GM19043 (cell line): ENCODE data around the gene IL11RA.
"Not testable (repeated sequence)": the region's sequence is repeated elsewhere in the genome, so short reads cannot be mapped to it uniquely, and the experiment has no call there.

Experiments used
- ATAC-seq: cut with Tn5 transposase; IDR thresholded peaks from one replicate; pipeline ENCODE4 v1.9.1; 2021; ENCODE audit warnings: low read depth; ENCODE audit not compliant: unreplicated experiment

IL11RA gene

DNA sequence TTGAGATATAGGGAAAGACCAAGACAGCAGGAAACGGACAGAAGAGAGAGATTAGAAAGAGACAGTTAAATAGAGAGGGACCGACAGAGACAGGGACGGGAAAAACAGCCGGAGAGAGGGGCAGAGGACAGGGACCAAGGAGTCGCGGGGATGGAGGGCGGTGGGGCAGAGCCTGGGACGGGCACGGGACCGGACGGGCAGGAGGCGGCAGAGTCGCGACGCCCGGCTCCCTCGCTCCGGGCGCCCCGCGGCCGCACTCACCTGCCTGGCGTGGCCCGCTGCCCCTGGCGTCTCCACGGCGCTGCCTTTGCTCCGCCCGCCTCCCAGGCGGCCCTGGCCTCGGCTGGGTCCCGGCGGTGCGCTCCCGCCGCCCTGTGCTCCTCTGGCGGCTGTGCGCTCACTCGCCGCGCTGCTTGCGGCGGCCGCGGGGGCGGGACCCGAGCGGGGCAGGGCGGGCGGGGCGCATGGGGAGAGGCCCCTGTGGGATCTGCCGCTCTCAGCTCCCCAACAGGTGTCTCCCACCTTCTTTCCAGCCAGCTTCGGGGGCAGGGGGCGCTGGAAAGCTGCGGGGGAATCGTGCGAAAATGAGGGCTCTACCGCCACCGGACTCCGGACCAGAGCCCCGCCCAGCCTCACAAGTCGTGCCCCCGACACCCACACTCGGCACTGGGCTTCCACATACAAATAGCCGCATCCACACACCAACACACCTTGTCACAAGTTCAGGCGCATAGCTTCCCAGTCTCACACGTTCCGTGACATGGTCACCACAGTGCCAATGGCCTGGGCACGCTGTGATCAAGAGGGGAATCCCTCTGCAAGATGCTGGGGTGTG is 23.1 kb upstream of the IL11RA start, which contains the start of gene ARID3C:
Gene ARID3C (minus strand): TSS at position 411 of the 835 bp plus-strand sequence. CDS start 1,052 bp downstream, outside the sequence.
- ATAC-seq: no peak

GRCh38 chr9:34629491-34629808 is 22.5 kb upstream of the IL11RA start:
- no peak for ATAC-seq

DNA sequence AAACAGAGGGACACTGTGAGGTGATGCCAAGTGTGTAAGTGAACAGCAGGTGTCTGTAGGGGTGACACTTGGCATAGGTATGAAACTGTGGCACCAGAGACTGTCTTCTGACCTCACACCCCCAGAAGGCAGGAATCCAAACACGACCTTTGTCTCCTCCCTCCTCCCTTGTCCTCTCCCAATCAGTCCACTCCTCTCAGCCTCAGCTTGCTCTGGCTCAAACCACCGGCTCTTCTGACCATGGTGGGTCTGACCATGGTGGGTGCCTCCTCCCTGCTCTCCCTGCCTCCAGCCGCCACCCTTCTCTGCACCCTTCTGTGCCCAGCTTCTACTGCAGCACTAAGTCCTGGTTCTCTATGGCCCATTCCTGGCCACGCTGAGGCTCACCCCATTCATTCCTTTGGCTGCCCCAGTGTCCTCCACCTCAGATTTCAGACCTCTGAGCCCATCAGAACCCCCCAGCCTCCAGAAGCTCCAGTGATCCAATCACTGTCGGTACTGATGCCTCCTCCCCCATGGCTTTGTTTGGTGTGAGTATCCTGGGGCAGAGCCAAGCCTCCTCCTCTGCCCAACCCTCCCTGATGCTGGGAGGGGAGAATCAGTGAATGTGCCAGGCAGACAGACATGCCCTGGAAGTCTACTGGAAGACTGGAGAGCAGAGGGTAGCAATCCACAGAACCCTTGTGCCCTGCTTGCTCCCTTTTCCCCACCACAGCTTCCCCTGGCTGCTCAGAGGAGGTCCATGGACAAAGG is 21.4 kb upstream of the IL11RA start:
- ATAC-seq: no peak

DNA sequence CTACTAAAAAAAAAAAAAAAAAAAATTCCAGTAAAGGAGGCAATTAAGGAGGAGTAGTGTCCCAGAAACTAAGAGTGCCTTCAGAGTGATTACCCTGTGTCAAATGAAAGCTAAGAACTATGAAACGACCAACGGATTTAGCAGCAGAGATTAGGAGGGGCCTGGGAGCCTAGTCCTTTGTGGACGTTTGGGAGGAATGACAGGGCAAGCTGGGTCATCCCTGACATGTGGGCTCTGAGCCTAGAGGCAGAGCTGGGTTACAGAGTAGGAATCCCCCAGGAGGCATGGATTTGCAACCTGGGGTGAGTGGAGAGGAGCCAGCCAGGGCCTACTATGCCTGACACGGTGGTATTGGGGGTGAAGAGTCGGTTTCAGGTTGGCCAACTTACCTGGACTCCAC is 18.8 kb upstream of the IL11RA start:
- ATAC-seq: no peak

GRCh38 chr9:34633851-34634550 is 18.0 kb upstream of the IL11RA start:
- no peak for ATAC-seq

DNA sequence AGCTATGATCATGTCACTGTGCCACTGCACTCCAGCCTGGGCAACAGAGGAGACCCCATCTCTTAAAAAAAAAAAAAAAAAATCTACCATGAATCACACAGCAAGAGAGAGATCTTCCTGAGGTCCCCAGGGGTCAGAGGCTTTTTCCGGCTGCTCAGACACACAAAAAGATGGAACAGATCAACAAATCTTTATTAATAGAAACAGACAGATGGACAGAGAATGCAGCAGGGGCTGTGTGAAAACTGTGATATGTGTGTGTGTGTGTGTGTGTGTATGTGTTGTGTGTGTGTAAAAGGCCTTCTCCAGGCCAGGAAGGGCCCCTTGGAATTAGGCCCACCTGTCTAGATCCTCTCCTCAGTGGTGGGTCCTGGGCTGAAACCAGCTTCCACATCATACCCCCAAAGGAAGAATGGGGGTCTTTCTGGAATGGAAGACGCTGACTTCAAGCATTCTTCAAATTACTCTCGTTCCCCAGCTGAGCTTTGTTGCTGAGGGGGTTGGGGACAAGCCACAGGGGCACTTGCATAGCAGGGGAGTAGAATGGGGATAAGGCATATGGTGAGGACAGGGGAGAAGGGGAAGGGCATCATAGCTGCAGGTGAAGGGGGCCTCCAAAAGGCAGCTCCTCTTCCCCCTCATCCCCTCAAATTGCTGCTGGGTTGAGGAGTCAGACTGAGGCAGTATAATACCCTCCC is 17.3 kb upstream of the IL11RA start:
- ATAC-seq: no peak

GRCh38 chr9:34635556-34635955 is 16.4 kb upstream of the IL11RA start:
- ATAC-seq: no peak

DNA sequence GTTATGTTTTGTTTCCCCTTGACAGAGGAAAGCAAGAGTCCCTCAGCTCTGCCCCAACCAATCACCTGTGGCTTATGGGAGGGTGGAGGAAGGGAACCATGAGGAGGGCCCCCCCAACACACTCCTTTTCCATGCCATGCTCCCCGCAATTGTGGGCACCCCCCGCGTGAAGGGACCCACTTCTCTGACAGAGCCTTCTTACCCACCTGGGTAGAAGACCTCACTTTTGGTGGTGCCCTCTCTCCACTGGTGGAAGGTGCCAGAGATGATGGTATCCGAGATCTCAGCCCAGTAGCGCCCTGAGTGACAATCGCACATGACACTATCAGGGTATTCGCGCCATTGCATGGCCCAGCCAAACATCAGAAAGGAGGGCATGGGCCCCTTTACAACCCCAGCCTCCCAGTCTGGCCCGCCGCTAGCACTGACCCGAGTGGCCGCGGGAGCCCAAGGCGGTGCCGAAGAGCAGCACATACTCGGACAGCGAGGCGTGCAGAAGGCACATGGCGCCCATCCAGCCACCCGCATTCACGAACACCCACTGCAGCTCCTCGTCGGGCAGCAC is 15.1 kb upstream of the IL11RA start:
- no peak for ATAC-seq

DNA sequence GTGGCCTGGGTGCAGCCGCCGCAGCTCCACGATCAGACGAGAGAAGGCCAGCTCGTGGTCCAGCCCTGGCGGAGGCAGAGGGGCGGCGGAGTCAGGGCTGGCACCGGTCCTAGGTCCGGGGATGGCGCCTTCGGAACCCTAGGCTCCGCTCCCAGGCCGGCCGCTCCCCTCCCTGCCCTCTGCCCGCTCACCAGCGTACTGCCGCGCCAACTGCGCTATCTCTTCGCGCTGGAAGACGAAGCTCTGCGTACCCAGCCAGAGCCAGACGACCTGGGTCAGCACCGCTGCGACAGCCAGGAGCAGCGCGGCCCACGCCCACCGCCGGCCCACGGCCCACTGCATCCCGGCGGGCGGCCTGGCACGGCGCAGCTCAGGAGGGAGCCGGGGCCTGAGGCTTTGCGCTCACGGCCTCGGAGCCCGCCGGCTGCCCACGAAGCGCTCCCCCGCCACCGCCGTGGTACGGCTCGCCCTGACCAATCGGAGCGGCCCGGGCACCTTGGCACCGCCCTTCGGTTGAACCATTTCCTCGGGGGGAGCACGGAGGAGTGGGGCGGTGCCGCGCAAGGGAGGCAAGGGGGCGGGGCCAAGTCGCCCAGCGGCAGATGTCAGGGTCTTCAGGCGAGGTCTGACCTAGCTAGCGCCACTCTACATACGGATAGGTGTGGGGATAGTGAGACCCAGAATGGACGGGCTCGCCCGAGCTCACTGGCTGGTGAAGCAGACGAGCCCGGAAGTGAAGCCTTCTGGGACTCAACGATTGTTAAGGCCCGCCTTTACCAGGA is 14.4 kb upstream of the IL11RA start, which contains the start of gene SIGMAR1:
Gene SIGMAR1 (minus strand): TSS at position 432 of the 782 bp plus-strand sequence. CDS start 90 bp downstream, at position 342.
- peak; percentile 78 for ATAC-seq

DNA sequence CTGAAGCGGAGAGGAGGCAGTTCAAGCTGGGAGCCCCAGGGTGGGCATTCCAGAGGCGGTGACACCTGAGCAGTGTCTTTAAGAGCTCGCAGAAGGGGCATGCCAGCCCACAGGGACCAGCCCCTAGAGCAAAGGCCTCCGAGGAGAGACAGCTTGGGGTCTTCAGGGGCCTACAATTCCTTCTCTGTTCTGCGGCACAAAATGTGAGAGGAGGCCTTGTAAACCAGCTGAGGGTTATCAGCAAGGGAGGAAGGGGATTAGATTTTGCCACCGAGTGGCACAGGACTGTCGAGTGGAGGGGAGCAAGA is 13.9 kb upstream of the IL11RA start:
- no peak for ATAC-seq

- not testable (repeated sequence) for ATAC-seq
These were observed 12.7 kb upstream of the IL11RA start for GRCh38 chr9:34639322-34639721.

DNA sequence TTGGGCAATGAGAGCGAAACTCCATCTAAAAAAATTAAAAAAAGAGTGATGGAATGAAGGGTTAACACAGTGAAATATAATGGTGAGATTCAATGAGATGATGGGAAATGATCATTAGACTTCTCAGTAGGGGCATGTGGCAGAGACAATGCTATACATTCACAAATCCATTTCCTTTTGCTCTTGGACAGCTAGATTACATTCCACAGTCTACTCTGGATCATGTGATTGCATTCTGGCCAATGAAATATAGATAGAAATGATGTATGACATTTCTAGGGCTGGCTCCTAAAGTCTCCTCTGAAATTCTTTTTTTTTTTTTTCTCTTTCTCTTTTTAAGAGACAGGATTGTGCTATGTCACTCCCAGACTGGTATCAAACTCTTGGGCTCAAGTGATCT is 9.3 kb upstream of the IL11RA start:
- ATAC-seq: no peak

GRCh38 chr9:34644766-34645314 is 7.1 kb upstream of the IL11RA start:
- ATAC-seq: no peak

- ATAC-seq: peak; percentile 71
These were observed 5.5 kb upstream of the IL11RA start, which contains the start of gene GALT for GRCh38 chr9:34646211-34647083. TSS of gene GALT (plus strand) at chr9:34646675. CDS start at chr9:34646705, 30 bp downstream.

DNA sequence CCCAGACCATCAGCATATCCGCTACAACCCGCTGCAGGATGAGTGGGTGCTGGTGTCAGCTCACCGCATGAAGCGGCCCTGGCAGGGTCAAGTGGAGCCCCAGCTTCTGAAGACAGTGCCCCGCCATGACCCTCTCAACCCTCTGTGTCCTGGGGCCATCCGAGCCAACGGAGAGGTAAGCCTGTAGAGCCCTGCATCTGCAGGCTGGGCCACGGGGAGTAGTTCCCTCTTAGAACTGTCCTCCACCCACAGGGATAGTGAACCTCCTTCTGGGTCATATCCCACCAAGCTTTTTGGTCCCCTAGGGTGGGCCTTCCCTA is 4.9 kb upstream of the IL11RA start:
- ATAC-seq: no peak

- no peak for ATAC-seq
These were observed 4.3 kb upstream of the IL11RA start for GRCh38 chr9:34647651-34648050.

GRCh38 chr9:34648673-34649072 is 3.3 kb upstream of the IL11RA start:
- ATAC-seq: no peak

DNA sequence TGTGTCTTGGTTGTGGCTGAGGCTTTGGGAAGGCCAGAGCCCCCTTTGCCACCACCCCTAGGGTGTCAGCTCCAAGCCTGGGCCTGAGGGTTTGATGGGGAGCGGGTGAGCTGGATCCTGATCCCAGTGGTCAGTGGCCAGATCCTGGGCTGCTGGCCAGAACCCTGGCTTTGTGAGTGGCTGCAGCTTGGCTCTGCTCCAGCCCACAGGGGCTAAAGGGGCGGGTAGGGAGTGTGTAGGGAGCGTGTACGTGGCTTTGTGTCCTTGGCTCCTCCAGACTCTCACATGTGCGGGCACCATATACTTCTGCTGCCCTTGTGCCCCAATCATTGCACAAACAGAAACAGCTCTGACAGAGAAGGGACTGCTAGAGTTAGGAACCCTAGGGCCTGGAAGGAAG is 1.2 kb upstream of the IL11RA start:
- no peak for ATAC-seq
